BLaER1 treated with 17β-estradiol and CSF1 and Interleukin-3, amounts not matched to agents 10 nM and 100 nM (cell line): ENCODE results near the gene CCDC194.

Experiments
- H3K27ac ChIP-seq, 11 experiments: shearing (Covaris generic); formaldehyde crosslinking; 2 replicates each; pipeline ENCODE4 v1.8.1; 2022
- H3K27me3 ChIP-seq, 11 experiments: shearing (Covaris generic); formaldehyde crosslinking; 2 replicates each; pipeline ENCODE4 v1.8.1; 2022
- H3K36me3 ChIP-seq, 11 experiments: shearing (Covaris generic); formaldehyde crosslinking; 2 replicates each; pipeline ENCODE4 v1.8.1; 2022
- H3K4me1 ChIP-seq, 10 experiments: shearing (Covaris generic); formaldehyde crosslinking; 2 replicates each; pipeline ENCODE4 v1.8.1; 2022
- H3K4me2 ChIP-seq, 11 experiments: shearing (Covaris generic); formaldehyde crosslinking; 2 replicates each; pipeline ENCODE4 v1.8.1; 2022
- H3K4me3 ChIP-seq, 10 experiments: shearing (Covaris generic); formaldehyde crosslinking; 2 replicates each; pipeline ENCODE4 v1.8.1; 2022
- H3K9ac ChIP-seq, 11 experiments: shearing (Covaris generic); formaldehyde crosslinking; 2 replicates each; pipeline ENCODE4 v1.8.1; 2022
- H3K9me3 ChIP-seq, 11 experiments: shearing (Covaris generic); formaldehyde crosslinking; replicated peaks in 1 of 11; 2 replicates each; pipeline ENCODE4 v1.8.1; 2022
- H4K20me1 ChIP-seq, 11 experiments: shearing (Covaris generic); formaldehyde crosslinking; 2 replicates each; pipeline ENCODE4 v1.8.1; 2022
- Cebpa-rat ChIP-seq, 11 experiments: shearing (Covaris generic); IDR thresholded peaks; 2 replicates each; pipeline ENCODE4 v1.8.1; 2022

CCDC194 gene

GRCh38 chr19:17393914-17394313 is at the start of gene CCDC194:
CCDC194 (minus strand) TSS chr19:17394196; CDS start chr19:17394158, 38 bp downstream.
- Histone ChIP-seq H3K4me2 (peak within 1 kb of the TSS; percentile 32 to 100 (median 54); a peak in 21 of 22 replicates), H3K27ac (peak within 1 kb of the TSS in 3 of 11 experiments; percentile 46 to 56 (median 49); a peak in 5 of 22 replicates)
- no peak for TF ChIP-seq Cebpa-rat (IDR thresholded peaks at IDR 0.05)

GRCh38 chr19:17441241-17442021 is 47.4 kb upstream of the CCDC194 start:
- Histone ChIP-seq H3K9me3 (peaks cover 0 to 8% (median 5%) of the 10 kb centered on the region in 11 experiments; a peak in 10 of 22 replicates), H3K9ac (no peak overlapping the region), H4K20me1 (no peaks in the 10 kb centered on the region), H3K4me1 (peaks cover 0 to 2% (median 0%) of the 10 kb centered on the region in 10 experiments; a peak in 1 of 20 replicates), H3K27me3 (no peaks in the 10 kb centered on the region), H3K36me3 (peaks cover 0 to 17% (median 3%) of the 10 kb centered on the region in 11 experiments; a peak in 17 of 22 replicates), H3K27ac (no peak overlapping the region), H3K4me2 (no peak overlapping the region), H3K4me3 (no peak overlapping the region)
- TF ChIP-seq Cebpa-rat (IDR thresholded peaks at IDR 0.05): no peak

More at GRCh38 chr19:17393914-17394313, at the start of gene CCDC194:
- Histone ChIP-seq H3K9ac (peak within 1 kb of the TSS in 4 of 11 experiments; percentile 4 to 21 (median 14); a peak in 2 of 22 replicates), H3K27me3 (peaks cover 10 to 19% (median 15%) of the 10 kb centered on the region in 11 experiments; a peak in 20 of 22 replicates), H3K36me3 (peaks cover 8 to 30% (median 20%) of the 10 kb centered on the region in 11 experiments; a peak in 15 of 22 replicates), H3K4me3 (no peak within 1 kb of the TSS), H4K20me1 (0 out of 22 replicates have a peak, but pooled peaks cover 0 to 7% (median 0%) of the 10 kb centered on the region in 11 experiments), H3K9me3 (peaks cover 0 to 9% (median 6%) of the 10 kb centered on the region in 11 experiments; a peak in 9 of 22 replicates), H3K4me1 (peaks cover 38 to 58% (median 47%) of the 10 kb centered on the region in 10 experiments)

GRCh38 chr19:17436874-17437267 is 42.9 kb upstream of the CCDC194 start:
- Histone ChIP-seq H3K9me3 (peaks cover 0 to 15% (median 6%) of the 10 kb centered on the region in 11 experiments; a peak in 10 of 22 replicates), H3K9ac (no peak overlapping the region), H4K20me1 (no peaks in the 10 kb centered on the region), H3K4me3 (no peak overlapping the region), H3K4me1 (peaks cover 0 to 5% (median 3%) of the 10 kb centered on the region in 10 experiments; a peak in 8 of 20 replicates), H3K4me2 (no peak overlapping the region), H3K36me3 (peaks cover 10 to 18% (median 16%) of the 10 kb centered on the region in 11 experiments; a peak in 19 of 22 replicates), H3K27ac (no peak overlapping the region), H3K27me3 (no peaks in the 10 kb centered on the region)
- TF ChIP-seq Cebpa-rat (IDR thresholded peaks at IDR 0.05): no peak

GRCh38 chr19:17436094-17436873 is 42.3 kb upstream of the CCDC194 start:
- Histone ChIP-seq H3K36me3 (peaks cover 10 to 18% (median 16%) of the 10 kb centered on the region in 11 experiments; a peak in 19 of 22 replicates), H3K9me3 (peaks cover 0 to 10% (median under 1%) of the 10 kb centered on the region in 11 experiments; a peak in 7 of 22 replicates), H3K27ac (no peak overlapping the region), H3K4me1 (peaks cover 0 to 10% (median 7%) of the 10 kb centered on the region in 10 experiments; a peak in 8 of 20 replicates), H3K4me3 (no peak overlapping the region), H4K20me1 (no peaks in the 10 kb centered on the region), H3K9ac (no peak overlapping the region), H3K4me2 (no peak overlapping the region), H3K27me3 (no peaks in the 10 kb centered on the region)
- TF ChIP-seq Cebpa-rat (IDR thresholded peaks at IDR 0.05): no peak

- Histone ChIP-seq H3K4me3 (no peak overlapping the region), H3K36me3 (peaks cover 10 to 18% (median 16%) of the 10 kb centered on the region in 11 experiments; a peak in 19 of 22 replicates), H3K27ac (no peak overlapping the region), H4K20me1 (no peaks in the 10 kb centered on the region), H3K4me2 (no peak overlapping the region), H3K4me1 (peaks cover 0 to 11% (median 8%) of the 10 kb centered on the region in 10 experiments; a peak in 8 of 20 replicates), H3K27me3 (no peaks in the 10 kb centered on the region), H3K9me3 (peaks cover 0 to 7% (median 0%) of the 10 kb centered on the region in 11 experiments; a peak in 3 of 22 replicates), H3K9ac (no peak overlapping the region)
- TF ChIP-seq Cebpa-rat (IDR thresholded peaks at IDR 0.05): no peak
Observed at GRCh38 chr19:17435218-17435617, 41.2 kb upstream of the CCDC194 start.

- H3K27me3 ChIP-seq: no peaks in the 10 kb centered on the region
- no peaks in the 10 kb centered on the region for H4K20me1 ChIP-seq
- H3K36me3 ChIP-seq: peaks cover 8 to 14% (median 13%) of the 10 kb centered on the region in 11 experiments; a peak in 19 of 22 replicates
- no peak for TF ChIP-seq Cebpa-rat (IDR thresholded peaks at IDR 0.05)
- peaks cover 0 to 29% (median 19%) of the 10 kb centered on the region in 10 experiments; a peak in 15 of 20 replicates for H3K4me1 ChIP-seq
- peak overlapping the region in 5 of 11 experiments; percentile 2 to 33 (median 12); a peak in 2 of 22 replicates for H3K4me2 ChIP-seq
- no peak overlapping the region for H3K27ac ChIP-seq
- H3K9ac ChIP-seq: no peak overlapping the region
- no peak overlapping the region for H3K4me3 ChIP-seq
- peaks cover 0 to 7% (median 0%) of the 10 kb centered on the region in 11 experiments; a peak in 3 of 22 replicates for H3K9me3 ChIP-seq
Observed at GRCh38 chr19:17431417-17431816, 37.4 kb upstream of the CCDC194 start.

GRCh38 chr19:17429641-17430113 is 35.7 kb upstream of the CCDC194 start:
- H3K27me3 ChIP-seq: no peaks in the 10 kb centered on the region
- no peaks in the 10 kb centered on the region for H3K9me3 ChIP-seq
- peaks cover 1 to 36% (median 26%) of the 10 kb centered on the region in 10 experiments; a peak in 19 of 20 replicates for H3K4me1 ChIP-seq
- H3K4me3 ChIP-seq: no peak overlapping the region
- peak overlapping the region in 2 of 11 experiments; percentile 3 to 27; a peak in 2 of 22 replicates for H3K9ac ChIP-seq
- H3K4me2 ChIP-seq: peak overlapping the region in 9 of 11 experiments; percentile 1 to 45 (median 21); a peak in 10 of 22 replicates
- H3K36me3 ChIP-seq: no peaks in the 10 kb centered on the region
- no peaks in the 10 kb centered on the region for H4K20me1 ChIP-seq
- TF ChIP-seq Cebpa-rat (IDR thresholded peaks at IDR 0.05): no peak
- no peak overlapping the region for H3K27ac ChIP-seq

- Histone ChIP-seq H3K4me3 (no peak overlapping the region), H3K4me1 (peaks cover 12 to 47% (median 39%) of the 10 kb centered on the region in 10 experiments; a peak in 18 of 20 replicates), H3K9me3 (no peaks in the 10 kb centered on the region), H3K9ac (peak overlapping the region in 5 of 11 experiments; percentile 9 to 35 (median 13); a peak in 3 of 22 replicates), H3K4me2 (peak overlapping the region; percentile 12 to 67 (median 56); a peak in 21 of 22 replicates), H3K27ac (peak overlapping the region in 1 of 11 experiments; percentile 34; a peak in 1 of 22 replicates), H4K20me1 (no peaks in the 10 kb centered on the region), H3K36me3 (peaks cover 0 to 22% (median 15%) of the 10 kb centered on the region in 11 experiments; a peak in 17 of 22 replicates), H3K27me3 (no peaks in the 10 kb centered on the region)
- no peak for TF ChIP-seq Cebpa-rat (IDR thresholded peaks at IDR 0.05)
Observed at GRCh38 chr19:17424743-17425365, 30.9 kb upstream of the CCDC194 start.
